ENCODE data around the gene UCHL5. TPM values are rescaled to one million over a fixed set of nuclear protein-coding genes. Genes with fewer than 3 reads are reported as not detected.
A peak's percentile ranks its signal among the peaks of the same experiment; 100 is the strongest.

Gene UCHL5
- total RNA-seq, 1 donor from 2014 or later, result 25.9 TPM

DNA sequence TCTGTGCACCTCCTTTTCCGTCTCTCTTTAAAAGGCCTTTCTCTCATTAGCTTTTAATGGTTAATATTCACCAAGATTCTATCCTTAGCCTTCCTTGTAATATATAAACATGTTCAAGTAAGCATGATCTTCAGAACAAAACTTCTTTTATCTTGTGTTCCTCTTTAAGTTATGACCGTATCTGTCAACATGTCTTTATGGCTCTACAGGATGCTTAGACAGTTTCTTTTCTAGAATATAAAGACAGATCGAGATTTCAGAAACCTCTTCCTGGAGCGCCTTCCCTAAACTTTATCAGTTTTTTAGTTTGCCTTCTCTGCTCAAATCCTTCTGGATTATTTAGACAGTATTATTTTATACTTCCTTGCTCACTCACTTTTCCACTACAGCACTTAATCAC is 7.4 kb upstream of the UCHL5 start:
- Mint-ChIP-seq H3K27me3 (ENCODE audit: unreplicated experiment) (no peaks in the 10 kb centered on the region), H3K4me3 (ENCODE audit: unreplicated experiment) (no peak overlapping the region), H3K9me3 (ENCODE audit: unreplicated experiment) (no peaks in the 10 kb centered on the region), H3K27ac (ENCODE audit: unreplicated experiment) (no peak overlapping the region), H3K36me3 (ENCODE audit: unreplicated experiment) (no peaks in the 10 kb centered on the region), H3K4me1 (ENCODE audit: low read depth, unreplicated experiment) (peaks cover 7% of the 10 kb centered on the region)
- TF ChIP-seq, protein P1, sequence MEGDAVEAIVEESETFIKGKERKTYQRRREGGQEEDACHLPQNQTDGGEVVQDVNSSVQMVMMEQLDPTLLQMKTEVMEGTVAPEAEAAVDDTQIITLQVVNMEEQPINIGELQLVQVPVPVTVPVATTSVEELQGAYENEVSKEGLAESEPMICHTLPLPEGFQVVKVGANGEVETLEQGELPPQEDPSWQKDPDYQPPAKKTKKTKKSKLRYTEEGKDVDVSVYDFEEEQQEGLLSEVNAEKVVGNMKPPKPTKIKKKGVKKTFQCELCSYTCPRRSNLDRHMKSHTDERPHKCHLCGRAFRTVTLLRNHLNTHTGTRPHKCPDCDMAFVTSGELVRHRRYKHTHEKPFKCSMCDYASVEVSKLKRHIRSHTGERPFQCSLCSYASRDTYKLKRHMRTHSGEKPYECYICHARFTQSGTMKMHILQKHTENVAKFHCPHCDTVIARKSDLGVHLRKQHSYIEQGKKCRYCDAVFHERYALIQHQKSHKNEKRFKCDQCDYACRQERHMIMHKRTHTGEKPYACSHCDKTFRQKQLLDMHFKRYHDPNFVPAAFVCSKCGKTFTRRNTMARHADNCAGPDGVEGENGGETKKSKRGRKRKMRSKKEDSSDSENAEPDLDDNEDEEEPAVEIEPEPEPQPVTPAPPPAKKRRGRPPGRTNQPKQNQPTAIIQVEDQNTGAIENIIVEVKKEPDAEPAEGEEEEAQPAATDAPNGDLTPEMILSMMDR (IDR thresholded peaks at IDR 0.05; ENCODE audit: partially characterized antibody, unreplicated experiment), result no peak
- DNase-seq, result no peak

DNA sequence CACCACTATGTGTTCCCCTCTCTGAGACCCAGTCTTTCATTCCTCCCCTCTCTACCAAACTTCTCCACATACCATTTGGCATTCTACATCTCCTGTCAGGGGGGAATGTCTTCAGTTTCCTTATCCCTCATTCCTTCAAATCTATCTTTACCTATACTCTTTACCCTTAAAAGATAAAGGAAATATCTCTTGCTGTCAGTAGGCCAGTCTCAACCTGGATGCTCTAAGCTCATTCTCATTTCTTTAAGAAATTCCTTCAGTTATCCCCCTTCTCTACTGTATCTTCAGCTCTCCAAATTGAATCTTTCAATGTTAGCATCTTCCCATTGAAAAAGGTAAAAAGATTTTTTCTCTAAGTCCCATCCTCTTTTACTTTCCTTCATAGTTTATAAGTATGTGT is 6.8 kb upstream of the UCHL5 start:
- H3K27me3 Mint-ChIP-seq (ENCODE audit: unreplicated experiment), result no peaks in the 10 kb centered on the region
- DNase-seq, result no peak
- TF ChIP-seq, protein P1 (IDR thresholded peaks at IDR 0.05; ENCODE audit: partially characterized antibody, unreplicated experiment), result no peak
- H3K9me3 Mint-ChIP-seq (ENCODE audit: unreplicated experiment), result no peaks in the 10 kb centered on the region
- no peak overlapping the region for H3K27ac Mint-ChIP-seq (ENCODE audit: unreplicated experiment)
- no peak overlapping the region for H3K4me3 Mint-ChIP-seq (ENCODE audit: unreplicated experiment)
- H3K36me3 Mint-ChIP-seq (ENCODE audit: unreplicated experiment), result no peaks in the 10 kb centered on the region
- H3K4me1 Mint-ChIP-seq (ENCODE audit: low read depth, unreplicated experiment), result peaks cover 10% of the 10 kb centered on the region

DNA sequence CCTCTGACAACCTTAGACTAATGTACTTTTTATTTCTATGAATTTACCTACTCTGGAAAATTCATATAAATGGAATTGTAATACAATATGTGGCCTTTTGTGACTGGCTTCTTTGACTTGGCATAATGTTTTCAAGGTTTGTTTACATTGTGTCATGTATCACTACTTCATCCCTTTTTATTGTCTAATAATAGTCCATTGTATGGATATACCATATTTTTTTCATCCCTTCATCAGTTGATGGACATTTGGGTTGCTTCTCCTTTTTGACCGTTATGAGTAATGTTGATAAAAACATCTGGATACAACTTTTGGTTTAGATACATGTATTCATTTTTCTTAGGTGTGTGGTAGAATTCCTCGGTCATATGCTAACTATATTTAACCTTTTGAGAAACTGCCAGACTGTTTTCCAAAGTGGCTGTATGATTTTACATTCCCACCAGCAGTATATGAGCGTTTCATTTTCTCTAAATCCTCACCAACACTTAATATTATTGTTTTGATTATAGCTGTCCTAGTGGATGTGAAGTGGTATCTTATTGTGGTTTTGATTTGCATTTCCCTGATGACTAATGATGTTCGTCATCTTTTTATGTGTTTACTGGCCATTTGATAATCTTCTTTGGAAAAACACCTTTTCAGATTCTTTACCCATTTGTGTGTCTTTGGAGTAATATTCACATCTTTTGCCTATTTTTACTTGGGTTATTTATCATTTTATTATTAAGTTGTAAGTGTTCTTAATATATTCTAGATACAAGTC is 3.7 kb upstream of the UCHL5 start:
- Mint-ChIP-seq H3K27me3 (ENCODE audit: unreplicated experiment) (peaks cover 17% of the 10 kb centered on the region), H3K36me3 (ENCODE audit: unreplicated experiment) (peaks cover 4% of the 10 kb centered on the region), H3K9me3 (ENCODE audit: unreplicated experiment) (peaks cover 13% of the 10 kb centered on the region), H3K4me1 (ENCODE audit: low read depth, unreplicated experiment) (peaks cover 10% of the 10 kb centered on the region), H3K4me3 (ENCODE audit: unreplicated experiment) (peak overlapping the region; percentile 12), H3K27ac (ENCODE audit: unreplicated experiment) (no peak overlapping the region)
- TF ChIP-seq, protein P1 (IDR thresholded peaks at IDR 0.05; ENCODE audit: partially characterized antibody, unreplicated experiment), result no peak
- DNase-seq, result no peak

DNA sequence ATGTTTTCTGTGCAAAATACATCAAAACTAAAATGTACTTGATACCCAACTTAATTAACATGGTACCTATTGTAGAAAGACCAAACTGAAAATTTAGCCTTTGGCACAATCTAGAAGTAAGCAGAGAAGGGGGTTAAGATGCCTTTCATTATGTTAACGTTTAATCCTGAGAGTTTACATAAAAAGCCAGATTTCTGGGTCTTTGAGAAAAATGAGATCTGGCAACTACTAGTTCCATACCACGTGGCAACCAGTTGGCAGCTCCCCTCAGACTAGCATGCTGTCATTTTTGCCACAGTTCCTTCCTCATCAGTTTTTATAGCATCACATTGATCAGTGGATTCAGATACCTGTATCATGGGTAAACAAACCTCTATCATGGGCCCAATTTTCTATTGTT is 1.8 kb upstream of the UCHL5 start:
- H3K36me3 Mint-ChIP-seq (ENCODE audit: unreplicated experiment), result peaks cover 4% of the 10 kb centered on the region
- H3K27me3 Mint-ChIP-seq (ENCODE audit: unreplicated experiment), result peaks cover 17% of the 10 kb centered on the region
- peak overlapping the region; percentile 80 for H3K27ac Mint-ChIP-seq (ENCODE audit: unreplicated experiment)
- no peak for DNase-seq
- peaks cover 14% of the 10 kb centered on the region for H3K4me1 Mint-ChIP-seq (ENCODE audit: low read depth, unreplicated experiment)
- peaks cover 13% of the 10 kb centered on the region for H3K9me3 Mint-ChIP-seq (ENCODE audit: unreplicated experiment)
- TF ChIP-seq, protein P1 (IDR thresholded peaks at IDR 0.05; ENCODE audit: partially characterized antibody, unreplicated experiment), result no peak
- peak overlapping the region; percentile 98 for H3K4me3 Mint-ChIP-seq (ENCODE audit: unreplicated experiment)

DNA sequence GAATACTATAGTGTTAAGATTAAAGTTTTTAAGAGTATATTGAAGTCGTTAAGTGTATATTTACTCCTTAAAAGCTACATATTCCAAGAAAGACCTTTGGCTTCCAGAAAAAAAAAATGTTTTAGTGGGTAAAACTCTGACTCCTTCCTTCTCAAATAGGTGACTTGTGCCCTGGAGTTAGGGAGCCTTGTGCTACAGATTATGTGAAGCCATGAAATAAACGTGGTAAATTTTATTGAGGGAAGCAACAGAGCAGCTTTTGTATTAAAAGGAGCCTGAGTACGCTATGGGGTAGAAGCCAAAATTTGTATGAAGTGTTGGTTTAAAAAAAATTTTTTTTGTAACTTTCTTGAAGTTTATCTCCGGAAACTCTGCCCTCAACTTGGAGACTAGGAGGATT is 1.2 kb upstream of the UCHL5 start:
- DNase-seq, result no peak
- H3K36me3 Mint-ChIP-seq (ENCODE audit: unreplicated experiment), result peaks cover 4% of the 10 kb centered on the region
- H3K4me1 Mint-ChIP-seq (ENCODE audit: low read depth, unreplicated experiment), result peaks cover 14% of the 10 kb centered on the region
- peak overlapping the region; percentile 83 for H3K27ac Mint-ChIP-seq (ENCODE audit: unreplicated experiment)
- peaks cover 17% of the 10 kb centered on the region for H3K27me3 Mint-ChIP-seq (ENCODE audit: unreplicated experiment)
- TF ChIP-seq, protein P1 (IDR thresholded peaks at IDR 0.05; ENCODE audit: partially characterized antibody, unreplicated experiment), result no peak
- H3K4me3 Mint-ChIP-seq (ENCODE audit: unreplicated experiment), result peak overlapping the region; percentile 98
- H3K9me3 Mint-ChIP-seq (ENCODE audit: unreplicated experiment), result peaks cover 13% of the 10 kb centered on the region

Data from glutamatergic neuron (in vitro differentiated cells).